Measurements from ENCODE around the gene BANF2.

The BANF2 gene

DNA sequence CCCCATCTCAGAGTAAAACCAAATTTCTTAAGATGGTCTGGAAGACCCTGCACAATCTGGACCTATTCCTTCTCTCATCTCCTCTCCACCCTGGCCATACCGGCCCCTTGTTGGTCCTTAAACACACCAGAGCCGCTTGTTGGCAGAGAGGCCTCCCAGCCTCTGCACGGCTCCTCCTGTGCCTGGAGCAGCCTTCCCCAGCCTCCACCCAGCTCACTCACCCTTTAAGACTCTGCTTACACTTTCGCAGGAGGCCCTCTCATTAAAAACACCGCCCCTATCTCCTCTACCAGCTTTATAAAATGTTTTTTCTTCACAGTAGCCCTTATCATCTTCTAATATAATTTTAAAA lies 49.8 kb downstream of the BANF2 start:
- H3K4me1 ChIP-seq (ENCODE audit: control insufficient read depth in 1 of 2, insufficient read depth in 2 of 2, low read length in 2 of 2): no peaks in the 10 kb centered on the region
- no peaks in the 10 kb centered on the region for H3K27me3 ChIP-seq (ENCODE audit: control insufficient read depth in 1 of 2, insufficient read depth in 2 of 2, low read length in 2 of 2)
- H3K9me3 ChIP-seq (ENCODE audit: control insufficient read depth in 1 of 2, low read length in 2 of 2): no peaks in the 10 kb centered on the region
- H3K36me3 ChIP-seq (ENCODE audit: control insufficient read depth in 1 of 2, insufficient read depth in 2 of 2, low read length in 2 of 2): no peaks in the 10 kb centered on the region
- no peak overlapping the region for H3K9ac ChIP-seq (ENCODE audit: low read depth in 1 of 2, low read length in 2 of 2)
- no peak overlapping the region for H3K27ac ChIP-seq (ENCODE audit: low read depth, low read length)
- no peak overlapping the region for H3K4me3 ChIP-seq (ENCODE audit: low read depth in 1 of 2, low read length in 2 of 2)

DNA sequence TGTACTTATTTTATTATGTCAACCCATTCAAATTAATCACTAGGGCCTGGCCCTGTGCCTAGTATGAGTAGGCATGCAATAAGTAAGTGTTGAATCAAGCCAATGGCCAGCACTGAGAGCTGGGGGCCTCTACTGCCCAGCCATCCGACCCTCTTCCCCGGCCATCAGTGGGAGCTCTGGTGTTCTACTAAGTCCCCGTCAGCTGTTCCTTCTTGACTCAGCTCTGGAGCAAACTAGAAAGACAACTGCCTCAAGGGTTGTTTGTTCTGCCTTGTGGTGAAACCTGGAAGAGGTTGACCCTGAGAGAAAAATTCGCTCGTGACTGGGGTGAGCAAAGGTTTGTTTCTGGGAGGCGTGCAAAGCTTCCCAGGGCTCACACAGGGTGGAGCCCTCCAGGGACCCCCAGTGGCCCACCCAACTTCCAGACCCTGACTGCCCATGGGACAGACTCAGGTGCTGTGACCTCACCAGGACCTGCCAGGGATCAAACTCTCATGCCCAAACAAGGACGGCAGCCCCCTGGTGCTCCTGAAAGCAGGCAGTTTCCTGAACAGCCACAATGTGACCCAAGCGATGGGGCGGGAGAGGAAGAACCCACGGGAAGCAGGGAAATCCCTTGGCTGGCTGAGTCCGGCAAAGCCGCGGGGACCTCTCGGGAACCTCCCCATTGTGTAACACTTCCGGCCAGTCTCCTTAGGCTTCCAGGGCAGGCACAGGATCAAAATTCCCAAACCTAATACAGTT lies 50.4 kb downstream of the BANF2 start:
- Histone ChIP-seq H3K27ac (ENCODE audit: low read depth, low read length) (no peak overlapping the region), H3K9me3 (ENCODE audit: control insufficient read depth in 1 of 2, low read length in 2 of 2) (no peaks in the 10 kb centered on the region), H3K27me3 (ENCODE audit: control insufficient read depth in 1 of 2, insufficient read depth in 2 of 2, low read length in 2 of 2) (no peaks in the 10 kb centered on the region), H3K36me3 (ENCODE audit: control insufficient read depth in 1 of 2, insufficient read depth in 2 of 2, low read length in 2 of 2) (no peaks in the 10 kb centered on the region), H3K9ac (ENCODE audit: low read depth in 1 of 2, low read length in 2 of 2) (no peak overlapping the region), H3K4me1 (ENCODE audit: control insufficient read depth in 1 of 2, insufficient read depth in 2 of 2, low read length in 2 of 2) (no peaks in the 10 kb centered on the region), H3K4me3 (ENCODE audit: low read depth in 1 of 2, low read length in 2 of 2) (no peak overlapping the region)

- no peak overlapping the region for H3K9ac ChIP-seq (ENCODE audit: low read depth in 1 of 2, low read length in 2 of 2)
Observed at GRCh38 chr20:17750722-17751045, 50.9 kb downstream of the BANF2 start.

DNA sequence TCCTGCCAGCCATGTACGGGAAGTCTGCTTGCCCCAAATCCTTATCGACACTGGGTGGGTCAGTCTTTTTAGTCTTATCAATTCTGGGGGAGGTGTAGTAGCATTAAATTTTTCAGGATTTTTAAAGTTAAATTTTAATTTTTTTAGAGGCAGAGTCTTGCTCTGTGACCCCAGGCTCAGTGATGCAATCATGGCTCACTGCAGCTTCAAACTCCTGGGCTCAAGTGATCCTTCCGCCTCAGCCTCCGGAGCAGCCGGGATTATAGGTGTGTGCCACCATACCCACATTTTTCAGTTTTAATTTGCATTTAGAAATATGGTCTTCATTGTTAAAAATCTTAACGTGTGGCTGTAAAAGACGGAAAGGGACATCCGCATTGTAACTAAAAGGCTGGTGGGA lies 51.9 kb downstream of the BANF2 start:
- H3K27ac ChIP-seq (ENCODE audit: low read depth, low read length): no peak overlapping the region
- no peak overlapping the region for H3K4me3 ChIP-seq (ENCODE audit: low read depth in 1 of 2, low read length in 2 of 2)

More at GRCh38 chr20:17750722-17751045, 50.9 kb downstream of the BANF2 start:
- no peak overlapping the region for H3K27ac ChIP-seq (ENCODE audit: low read depth, low read length)
- H3K9me3 ChIP-seq (ENCODE audit: control insufficient read depth in 1 of 2, low read length in 2 of 2): no peaks in the 10 kb centered on the region
- H3K36me3 ChIP-seq (ENCODE audit: control insufficient read depth in 1 of 2, insufficient read depth in 2 of 2, low read length in 2 of 2): no peaks in the 10 kb centered on the region
- no peaks in the 10 kb centered on the region for H3K4me1 ChIP-seq (ENCODE audit: control insufficient read depth in 1 of 2, insufficient read depth in 2 of 2, low read length in 2 of 2)
- no peaks in the 10 kb centered on the region for H3K27me3 ChIP-seq (ENCODE audit: control insufficient read depth in 1 of 2, insufficient read depth in 2 of 2, low read length in 2 of 2)
- no peak overlapping the region for H3K4me3 ChIP-seq (ENCODE audit: low read depth in 1 of 2, low read length in 2 of 2)

DNA sequence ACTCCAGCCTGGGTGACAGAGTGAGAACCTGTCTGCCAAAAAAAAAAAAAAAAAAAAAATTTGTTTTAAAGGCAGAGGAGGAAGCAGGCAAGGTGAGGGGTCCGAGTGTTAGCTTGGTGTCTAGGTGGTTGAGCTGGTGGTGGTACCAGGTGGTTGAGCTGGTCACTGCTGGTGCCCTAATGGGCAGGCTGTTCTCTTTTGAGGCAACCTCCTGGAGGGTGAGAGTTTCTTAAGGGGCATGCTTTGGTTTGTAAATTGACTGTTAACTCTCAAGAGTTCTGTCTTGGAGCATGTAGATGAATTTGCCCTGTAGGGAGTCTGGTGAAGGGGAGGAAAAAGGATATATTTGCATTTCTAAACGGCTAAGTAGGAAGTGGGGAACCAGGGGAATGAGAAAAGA lies 52.7 kb downstream of the BANF2 start:
- no peak overlapping the region for H3K4me3 ChIP-seq (ENCODE audit: low read depth in 1 of 2, low read length in 2 of 2)
- H3K27ac ChIP-seq (ENCODE audit: low read depth, low read length): no peak overlapping the region
- H3K4me1 ChIP-seq (ENCODE audit: control insufficient read depth in 1 of 2, insufficient read depth in 2 of 2, low read length in 2 of 2): no peaks in the 10 kb centered on the region
- H3K36me3 ChIP-seq (ENCODE audit: control insufficient read depth in 1 of 2, insufficient read depth in 2 of 2, low read length in 2 of 2): no peaks in the 10 kb centered on the region
- no peaks in the 10 kb centered on the region for H3K27me3 ChIP-seq (ENCODE audit: control insufficient read depth in 1 of 2, insufficient read depth in 2 of 2, low read length in 2 of 2)
- no peak overlapping the region for H3K9ac ChIP-seq (ENCODE audit: low read depth in 1 of 2, low read length in 2 of 2)
- H3K9me3 ChIP-seq (ENCODE audit: control insufficient read depth in 1 of 2, low read length in 2 of 2): no peaks in the 10 kb centered on the region

More for the DNA sequence above, 51.9 kb downstream of the BANF2 start:
- H3K36me3 ChIP-seq (ENCODE audit: control insufficient read depth in 1 of 2, insufficient read depth in 2 of 2, low read length in 2 of 2): no peaks in the 10 kb centered on the region
- no peaks in the 10 kb centered on the region for H3K27me3 ChIP-seq (ENCODE audit: control insufficient read depth in 1 of 2, insufficient read depth in 2 of 2, low read length in 2 of 2)
- H3K9ac ChIP-seq (ENCODE audit: low read depth in 1 of 2, low read length in 2 of 2): no peak overlapping the region
- no peaks in the 10 kb centered on the region for H3K9me3 ChIP-seq (ENCODE audit: control insufficient read depth in 1 of 2, low read length in 2 of 2)
- H3K4me1 ChIP-seq (ENCODE audit: control insufficient read depth in 1 of 2, insufficient read depth in 2 of 2, low read length in 2 of 2): no peaks in the 10 kb centered on the region

DNA sequence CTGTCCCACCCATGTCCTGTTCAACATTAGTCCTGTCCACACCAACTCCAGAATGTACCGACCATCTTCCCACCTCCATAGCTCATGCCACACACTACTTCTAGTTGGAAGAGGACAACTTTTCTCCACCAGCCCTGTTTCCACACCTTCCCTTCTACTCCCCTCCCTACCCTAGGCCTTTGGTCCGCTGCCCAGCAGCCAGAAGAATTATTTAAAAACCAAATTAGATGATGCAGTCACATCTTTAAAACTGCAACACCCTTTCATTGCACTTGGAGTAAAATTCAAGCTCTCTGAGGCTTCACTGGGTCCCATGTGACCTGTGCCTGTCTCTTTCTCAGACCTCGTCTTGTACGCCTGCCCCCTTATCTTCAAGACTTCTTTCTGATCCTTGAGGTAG lies 53.8 kb downstream of the BANF2 start:
- peaks cover 0 to 7% of the 10 kb centered on the region in 2 donors for H3K9me3 ChIP-seq (ENCODE audit: control insufficient read depth in 1 of 2, low read length in 2 of 2)
- no peaks in the 10 kb centered on the region for H3K4me1 ChIP-seq (ENCODE audit: control insufficient read depth in 1 of 2, insufficient read depth in 2 of 2, low read length in 2 of 2)
- H3K27me3 ChIP-seq (ENCODE audit: control insufficient read depth in 1 of 2, insufficient read depth in 2 of 2, low read length in 2 of 2): no peaks in the 10 kb centered on the region
- H3K9ac ChIP-seq (ENCODE audit: low read depth in 1 of 2, low read length in 2 of 2): no peak overlapping the region
- no peak overlapping the region for H3K4me3 ChIP-seq (ENCODE audit: low read depth in 1 of 2, low read length in 2 of 2)
- no peaks in the 10 kb centered on the region for H3K36me3 ChIP-seq (ENCODE audit: control insufficient read depth in 1 of 2, insufficient read depth in 2 of 2, low read length in 2 of 2)
- H3K27ac ChIP-seq (ENCODE audit: low read depth, low read length): no peak overlapping the region

DNA sequence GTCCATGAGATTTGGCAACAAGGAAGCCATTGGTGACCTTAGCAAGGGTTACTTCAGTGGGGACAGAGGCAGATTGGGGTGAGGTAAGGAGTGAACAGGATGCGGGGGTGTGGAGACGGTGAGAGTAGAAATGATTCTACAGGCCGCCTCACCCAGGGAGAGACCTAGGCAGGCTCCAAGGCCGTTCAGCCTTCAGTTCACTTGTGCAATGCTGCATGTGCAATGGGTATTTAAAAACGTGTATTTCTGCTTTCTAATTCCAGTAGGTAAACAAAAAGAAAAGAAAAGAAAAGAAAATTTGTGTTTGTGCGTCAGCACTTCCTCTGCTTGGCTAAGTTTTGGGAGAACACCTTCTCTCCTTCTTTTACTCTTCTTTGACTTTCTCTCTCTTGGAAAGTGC lies 56.8 kb downstream of the BANF2 start:
- Histone ChIP-seq H3K36me3 (ENCODE audit: control insufficient read depth in 1 of 2, insufficient read depth in 2 of 2, low read length in 2 of 2) (no peaks in the 10 kb centered on the region), H3K27me3 (ENCODE audit: control insufficient read depth in 1 of 2, insufficient read depth in 2 of 2, low read length in 2 of 2) (no peaks in the 10 kb centered on the region), H3K9me3 (ENCODE audit: control insufficient read depth in 1 of 2, low read length in 2 of 2) (peaks cover 0 to 11% of the 10 kb centered on the region in 2 donors), H3K27ac (ENCODE audit: low read depth, low read length) (no peak overlapping the region), H3K4me1 (ENCODE audit: control insufficient read depth in 1 of 2, insufficient read depth in 2 of 2, low read length in 2 of 2) (no peaks in the 10 kb centered on the region), H3K9ac (ENCODE audit: low read depth in 1 of 2, low read length in 2 of 2) (no peak overlapping the region), H3K4me3 (ENCODE audit: low read depth in 1 of 2, low read length in 2 of 2) (no peak overlapping the region)

DNA sequence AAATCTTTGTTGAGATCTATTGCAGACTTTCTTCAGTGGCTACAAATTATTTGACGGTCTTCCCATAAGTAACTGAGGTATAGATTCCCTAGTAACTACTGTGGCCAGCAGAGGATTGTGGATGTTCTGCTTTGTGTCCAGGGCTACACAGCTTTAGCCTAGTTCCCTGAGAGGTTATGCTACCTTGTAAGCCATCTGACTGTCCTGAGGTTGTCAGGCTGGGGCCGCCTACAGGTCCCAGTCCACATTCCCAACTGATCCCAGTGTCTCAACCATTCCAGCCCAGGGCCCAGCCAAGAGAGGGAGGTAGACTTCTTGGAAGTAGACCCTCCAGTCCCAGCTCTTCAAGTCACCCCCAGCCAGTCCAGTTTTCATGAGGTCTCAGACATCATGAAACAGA lies 57.7 kb downstream of the BANF2 start:
- no peak overlapping the region for H3K27ac ChIP-seq (ENCODE audit: low read depth, low read length)
- no peaks in the 10 kb centered on the region for H3K4me1 ChIP-seq (ENCODE audit: control insufficient read depth in 1 of 2, insufficient read depth in 2 of 2, low read length in 2 of 2)
- H3K9ac ChIP-seq (ENCODE audit: low read depth in 1 of 2, low read length in 2 of 2): no peak overlapping the region
- no peak overlapping the region for H3K4me3 ChIP-seq (ENCODE audit: low read depth in 1 of 2, low read length in 2 of 2)
- no peaks in the 10 kb centered on the region for H3K27me3 ChIP-seq (ENCODE audit: control insufficient read depth in 1 of 2, insufficient read depth in 2 of 2, low read length in 2 of 2)
- no peaks in the 10 kb centered on the region for H3K36me3 ChIP-seq (ENCODE audit: control insufficient read depth in 1 of 2, insufficient read depth in 2 of 2, low read length in 2 of 2)
- H3K9me3 ChIP-seq (ENCODE audit: control insufficient read depth in 1 of 2, low read length in 2 of 2): peaks cover 0 to 11% of the 10 kb centered on the region in 2 donors

- Histone ChIP-seq H3K4me3 (ENCODE audit: low read depth in 1 of 2, low read length in 2 of 2) (peak overlapping the region in 1 of 2 donors; percentile 18), H3K27me3 (ENCODE audit: control insufficient read depth in 1 of 2, insufficient read depth in 2 of 2, low read length in 2 of 2) (no peaks in the 10 kb centered on the region), H3K9ac (ENCODE audit: low read depth in 1 of 2, low read length in 2 of 2) (no peak overlapping the region), H3K4me1 (ENCODE audit: control insufficient read depth in 1 of 2, insufficient read depth in 2 of 2, low read length in 2 of 2) (no peaks in the 10 kb centered on the region), H3K9me3 (ENCODE audit: control insufficient read depth in 1 of 2, low read length in 2 of 2) (peaks cover 0 to 11% of the 10 kb centered on the region in 2 donors), H3K36me3 (ENCODE audit: control insufficient read depth in 1 of 2, insufficient read depth in 2 of 2, low read length in 2 of 2) (no peaks in the 10 kb centered on the region), H3K27ac (ENCODE audit: low read depth, low read length) (no peak overlapping the region)
Observed at GRCh38 chr20:17758010-17758409, 58.2 kb downstream of the BANF2 start.

DNA sequence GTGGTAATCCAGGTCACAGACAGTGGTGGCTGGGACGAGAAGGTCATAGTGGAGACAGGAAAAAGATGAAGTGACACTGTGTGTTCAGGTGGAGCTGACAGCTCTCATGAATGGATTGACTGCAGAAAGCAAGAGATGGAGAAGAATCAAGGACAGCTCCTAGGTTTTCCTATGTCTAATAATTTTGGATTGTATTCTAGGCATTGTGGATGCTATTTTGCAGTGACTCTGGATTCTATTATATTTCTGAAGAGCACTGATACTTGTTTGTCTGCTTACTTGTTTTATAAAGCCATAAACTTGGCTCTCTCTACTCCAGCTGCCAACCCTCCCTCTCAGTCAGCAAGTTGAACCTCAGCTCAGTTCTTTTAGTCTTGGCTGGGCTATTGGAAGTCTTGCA lies 58.7 kb downstream of the BANF2 start:
- no peaks in the 10 kb centered on the region for H3K27me3 ChIP-seq (ENCODE audit: control insufficient read depth in 1 of 2, insufficient read depth in 2 of 2, low read length in 2 of 2)
- H3K9ac ChIP-seq (ENCODE audit: low read depth in 1 of 2, low read length in 2 of 2): no peak overlapping the region
- no peak overlapping the region for H3K27ac ChIP-seq (ENCODE audit: low read depth, low read length)
- H3K4me1 ChIP-seq (ENCODE audit: control insufficient read depth in 1 of 2, insufficient read depth in 2 of 2, low read length in 2 of 2): no peaks in the 10 kb centered on the region
- H3K9me3 ChIP-seq (ENCODE audit: control insufficient read depth in 1 of 2, low read length in 2 of 2): peaks cover 0 to 11% of the 10 kb centered on the region in 2 donors
- H3K36me3 ChIP-seq (ENCODE audit: control insufficient read depth in 1 of 2, insufficient read depth in 2 of 2, low read length in 2 of 2): no peaks in the 10 kb centered on the region
- peak overlapping the region in 1 of 2 donors; percentile 18 for H3K4me3 ChIP-seq (ENCODE audit: low read depth in 1 of 2, low read length in 2 of 2)

DNA sequence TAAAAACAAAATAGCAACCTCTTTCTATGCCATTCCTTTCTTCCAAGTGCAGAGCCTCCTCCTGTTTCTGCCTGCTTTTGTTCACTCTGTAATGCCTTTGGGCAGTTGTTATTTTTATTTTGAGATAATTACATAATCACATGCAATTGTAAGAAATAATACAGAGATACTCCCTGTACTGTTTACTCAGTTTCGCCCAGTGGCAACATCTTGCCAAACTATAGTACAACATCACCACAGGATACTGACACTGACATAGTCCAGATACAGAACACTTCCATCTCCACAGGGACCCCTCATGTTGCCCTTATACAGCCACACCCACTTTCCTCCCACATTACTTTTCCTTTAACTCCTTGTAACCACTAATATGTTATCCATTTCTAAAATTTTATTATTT lies 59.7 kb downstream of the BANF2 start:
- H3K9me3 ChIP-seq (ENCODE audit: control insufficient read depth in 1 of 2, low read length in 2 of 2): peaks cover 0 to 11% of the 10 kb centered on the region in 2 donors
- no peaks in the 10 kb centered on the region for H3K4me1 ChIP-seq (ENCODE audit: control insufficient read depth in 1 of 2, insufficient read depth in 2 of 2, low read length in 2 of 2)
- no peaks in the 10 kb centered on the region for H3K27me3 ChIP-seq (ENCODE audit: control insufficient read depth in 1 of 2, insufficient read depth in 2 of 2, low read length in 2 of 2)
- no peak overlapping the region for H3K27ac ChIP-seq (ENCODE audit: low read depth, low read length)
- no peak overlapping the region for H3K4me3 ChIP-seq (ENCODE audit: low read depth in 1 of 2, low read length in 2 of 2)
- no peak overlapping the region for H3K9ac ChIP-seq (ENCODE audit: low read depth in 1 of 2, low read length in 2 of 2)
- H3K36me3 ChIP-seq (ENCODE audit: control insufficient read depth in 1 of 2, insufficient read depth in 2 of 2, low read length in 2 of 2): no peaks in the 10 kb centered on the region

All from duodenal mucosa (tissue), 2 donors.